H9 (cell line): ENCODE measurements around the gene LCNL1. TPM values are rescaled to one million over a fixed set of nuclear protein-coding genes. Genes with fewer than 3 reads are reported as not detected.

Experiments
- DNase-seq: peaks from one replicate; pipeline ENCODE4 v3.0.0-alpha.2; 2017
- H2AFZ ChIP-seq: one replicate; pipeline ENCODE4 v1.6.1; 2013; ENCODE audit warnings: mild to moderate bottlenecking, low read length, control low read depth, moderate library complexity
- H2AK5ac ChIP-seq: 2 replicates; pipeline ENCODE4 v1.6.1; 2013; ENCODE audit warnings: low read length, control low read depth, mixed read lengths; ENCODE audit not compliant: insufficient read length
- H2BK120ac ChIP-seq: one replicate; pipeline ENCODE4 v1.6.1; 2013; ENCODE audit warnings: low read depth, mild to moderate bottlenecking, low read length, control low read depth, inconsistent platforms; ENCODE audit not compliant: poor library complexity, severe bottlenecking
- H2BK12ac ChIP-seq: 2 replicates; pipeline ENCODE4 v1.6.1; 2013; ENCODE audit warnings: low read length, control low read depth, mixed read lengths, low read depth; ENCODE audit not compliant: insufficient read length
- H2BK15ac ChIP-seq: 2 replicates; pipeline ENCODE4 v1.6.1; 2013; ENCODE audit warnings: low read depth, low read length, control low read depth
- H2BK20ac ChIP-seq: one replicate; pipeline ENCODE4 v1.6.1; 2013; ENCODE audit warnings: low read depth, mild to moderate bottlenecking, low read length, control low read depth, inconsistent platforms; ENCODE audit not compliant: poor library complexity, severe bottlenecking
- H2BK5ac ChIP-seq: 2 replicates; pipeline ENCODE4 v1.6.1; 2013; ENCODE audit warnings: low read length, control low read depth, mixed read lengths; ENCODE audit not compliant: insufficient read length
- H3K14ac ChIP-seq: 2 replicates; pipeline ENCODE4 v1.6.1; 2013; ENCODE audit warnings: low read length, control low read depth; ENCODE audit not compliant: insufficient read depth
- H3K18ac ChIP-seq: 2 replicates; pipeline ENCODE4 v1.6.1; 2013; ENCODE audit warnings: low read depth, mild to moderate bottlenecking, mixed read lengths, low read length, control low read depth; ENCODE audit not compliant: insufficient read length
- H3K23ac ChIP-seq: 2 replicates; pipeline ENCODE4 v1.6.1; 2013; ENCODE audit warnings: low read length, control low read depth, mixed read lengths, low read depth; ENCODE audit not compliant: insufficient read length
- H3K23me2 ChIP-seq: 2 replicates; pipeline ENCODE4 v1.6.1; 2013; ENCODE audit warnings: low read depth, mild to moderate bottlenecking, mixed read lengths, low read length, control low read depth; ENCODE audit not compliant: insufficient read length, poor library complexity, severe bottlenecking
- H3K27ac ChIP-seq: 2 replicates; pipeline ENCODE4 v1.5.1; 2013; ENCODE audit warnings: low read length, control low read depth, mixed read lengths, low read depth; ENCODE audit not compliant: insufficient read length
- H3K27me3 ChIP-seq: 2 replicates; pipeline ENCODE4 v1.6.1; 2013; ENCODE audit warnings: low read length, control low read depth, inconsistent platforms; ENCODE audit not compliant: insufficient read depth
- H3K4ac ChIP-seq: 2 replicates; pipeline ENCODE4 v1.6.1; 2013; ENCODE audit warnings: low read depth, mild to moderate bottlenecking, control low read depth, inconsistent platforms, low read length, moderate library complexity
- H3K4me1 ChIP-seq: 2 replicates; pipeline ENCODE4 v1.6.1; 2013; ENCODE audit warnings: low read length, control low read depth, inconsistent platforms; ENCODE audit not compliant: insufficient read depth
- H3K4me2 ChIP-seq: 2 replicates; pipeline ENCODE4 v1.6.1; 2013; ENCODE audit warnings: low read length, control low read depth, mixed read lengths; ENCODE audit not compliant: insufficient read length, insufficient read depth
- H3K56ac ChIP-seq: 2 replicates; pipeline ENCODE4 v1.6.1; 2013; ENCODE audit warnings: low read depth, mild to moderate bottlenecking, mixed read lengths, low read length, control low read depth; ENCODE audit not compliant: insufficient read length
- H3K79me1 ChIP-seq: 2 replicates; pipeline ENCODE4 v1.6.1; 2013; ENCODE audit warnings: low read depth, mild to moderate bottlenecking, moderate library complexity, low read length, control low read depth, inconsistent platforms; ENCODE audit not compliant: insufficient read depth, poor library complexity, severe bottlenecking
- H3K79me2 ChIP-seq: 2 replicates; pipeline ENCODE4 v1.6.1; 2013; ENCODE audit warnings: low read length, control low read depth, inconsistent platforms; ENCODE audit not compliant: insufficient read depth
- H3K9ac ChIP-seq: 2 replicates; pipeline ENCODE4 v1.6.1; 2013; ENCODE audit warnings: low read length, control low read depth, mixed read lengths; ENCODE audit not compliant: insufficient read length; ENCODE audit errors: extremely low read depth
- H3K9me3 ChIP-seq: one replicate; pipeline ENCODE4 v1.6.1; 2013; ENCODE audit warnings: low read depth, low read length, inconsistent platforms; ENCODE audit not compliant: control insufficient read depth
- H3T11ph ChIP-seq: one replicate; pipeline ENCODE4 v1.6.1; 2013; ENCODE audit warnings: mild to moderate bottlenecking, low read length, control low read depth, inconsistent platforms
- H4K20me1 ChIP-seq: one replicate; pipeline ENCODE4 v1.6.1; 2013; ENCODE audit not compliant: control insufficient read depth, insufficient read length, insufficient read depth
- H4K5ac ChIP-seq: 2 replicates; pipeline ENCODE4 v1.6.1; 2013; ENCODE audit warnings: low read depth, mild to moderate bottlenecking, mixed read lengths, low read length, control low read depth; ENCODE audit not compliant: insufficient read length
- H4K8ac ChIP-seq: replicated peaks from 2 replicates; pipeline ENCODE4 v1.6.1; 2013; ENCODE audit warnings: low read length, control low read depth, mixed read lengths, low read depth; ENCODE audit not compliant: insufficient read length
- H4K91ac ChIP-seq: 2 replicates; pipeline ENCODE4 v1.6.1; 2013; ENCODE audit warnings: low read depth, mild to moderate bottlenecking, moderate library complexity, mixed read lengths, low read length, control low read depth; ENCODE audit not compliant: insufficient read length
- H3K27ac Mint-ChIP-seq, 3 experiments: 2 replicates in 2 of 3; 3 replicates in 1 of 3; pipeline ENCODE4 v1.8.0; 2020 to 2021; ENCODE audit warnings: mixed read lengths in 3 of 3, mild to moderate bottlenecking in 1 of 3, moderate library complexity in 1 of 3
- H3K27me3 Mint-ChIP-seq: 2 replicates; pipeline ENCODE4 v1.8.0; 2021; ENCODE audit warnings: low read depth, mild to moderate bottlenecking, moderate library complexity, mixed read lengths
- H3K36me3 Mint-ChIP-seq, 3 experiments: 2 replicates in 2 of 3; 3 replicates in 1 of 3; pipeline ENCODE4 v1.8.0; 2020 to 2021; ENCODE audit warnings: low read depth in 3 of 3, mixed read lengths in 3 of 3; ENCODE audit not compliant: insufficient read depth in 1 of 3
- H3K4me1 Mint-ChIP-seq, 2 experiments: 2 replicates each; pipeline ENCODE4 v1.8.0; 2020; ENCODE audit warnings: mixed read lengths in 2 of 2
- H3K4me3 Mint-ChIP-seq, 2 experiments: 2 replicates in 1 of 2; 3 replicates in 1 of 2; pipeline ENCODE4 v1.8.0; 2020 to 2021; ENCODE audit warnings: mild to moderate bottlenecking in 2 of 2, mixed read lengths in 2 of 2, moderate library complexity in 1 of 2
- H3K9me3 Mint-ChIP-seq, 2 experiments: 2 replicates in 1 of 2; 3 replicates in 1 of 2; pipeline ENCODE4 v1.8.0; 2020; ENCODE audit warnings: mild to moderate bottlenecking in 2 of 2, mixed read lengths in 2 of 2, moderate library complexity in 1 of 2
- CTCF ChIP-seq: fragments of 200-600 bp; sonication (generic); conservative IDR thresholded peaks from 3 replicates; pipeline ENCODE4 v1.8.0; 2021; ENCODE audit warnings: antibody characterized with exemption, mild to moderate bottlenecking
- WGBS: extraction: QIAGEN DNeasy Blood & Tissue Kit; methylation state at CpG from one replicate; pipeline ENCODE4 v1.1.7; 2013; ENCODE audit warnings: missing lambda C conversion rate, low lambda C conversion rate, mixed read lengths; ENCODE audit not compliant: insufficient read length; ENCODE audit errors: extremely low coverage; 5-methylcytosine and 5-hydroxymethylcytosine counted together
- total RNA-seq: library from RNA; stranded (reverse); gene quantifications from 2 replicates; pipeline ENCODE4 v1.2.1, GENCODE V29; 2021

The LCNL1 gene
- total RNA-seq, 1 experiment from 2014 or later: 0.20 TPM

GRCh38 chr9:136935651-136936050, 47.1 kb upstream of the LCNL1 start:
- no peak overlapping the region for H4K91ac ChIP-seq
- no peak overlapping the region for H2BK15ac ChIP-seq
- Mint-ChIP-seq H3K27me3 (peaks cover 3% of the 10 kb centered on the region; the same call in 1 of the 2 replicates), H3K36me3 (peaks cover 16 to 70% (median 37%) of the 10 kb centered on the region in 3 experiments), H3K27ac (no peak overlapping the region; a peak in 1 of 7 replicates), H3K4me1 (peaks cover 8 to 16% of the 10 kb centered on the region in 2 experiments), H3K4me3 (no peak overlapping the region), H3K9me3 (no peaks in the 10 kb centered on the region)
- H3K4ac ChIP-seq: no peak overlapping the region
- no peaks in the 10 kb centered on the region for H4K20me1 ChIP-seq
- no peak overlapping the region for H2BK20ac ChIP-seq
- no peaks in the 10 kb centered on the region for H3K79me1 ChIP-seq
- H4K5ac ChIP-seq: no peak overlapping the region
- H3K4me2 ChIP-seq: no peak overlapping the region
- H4K8ac ChIP-seq: no peak overlapping the region
- no peak overlapping the region for H3K9ac ChIP-seq
- no peak overlapping the region for H3K18ac ChIP-seq
- no peak overlapping the region for H2AFZ ChIP-seq
- H3K23me2 ChIP-seq: no peaks in the 10 kb centered on the region
- no peak for TF ChIP-seq CTCF
- no peaks in the 10 kb centered on the region; the same call in 1 of the 2 replicates for H3K4me1 ChIP-seq
- no peaks in the 10 kb centered on the region for H3K27me3 ChIP-seq
- no peak overlapping the region for H2BK5ac ChIP-seq
- H3T11ph ChIP-seq: no peak overlapping the region
- no peak overlapping the region for H3K14ac ChIP-seq
- H3K9me3 ChIP-seq: no peaks in the 10 kb centered on the region
- H3K27ac ChIP-seq: no peak overlapping the region
- no peak overlapping the region for H2BK120ac ChIP-seq
- H3K23ac ChIP-seq: no peak overlapping the region
- WGBS: no CpG with 5 or more reads among the region's 3 CpGs
- no peak overlapping the region for H2BK12ac ChIP-seq
- H2AK5ac ChIP-seq: no peak overlapping the region
- H3K56ac ChIP-seq: no peak overlapping the region
- DNase-seq: no peak
- H3K79me2 ChIP-seq: no peaks in the 10 kb centered on the region
